T-helper 1 cell treated with Interleukin-12 subunit alpha and Interleukin-12 subunit beta and Interleukin-4 antibody, amounts not matched to agents 30 ng/mL and 1 ng/mL, for 36 hours (primary cell): Measurements from ENCODE around the gene DIS3L2. TPM values are rescaled to one million over a fixed set of nuclear protein-coding genes. Genes with fewer than 3 reads are reported as not detected.
"Not testable (repeated sequence)": the region's sequence is repeated elsewhere in the genome, so short reads cannot be mapped to it uniquely, and the experiment has no call there.

Experiments
- intact Hi-C: fragments of 100-400 bp; cut with micrococcal nuclease; formaldehyde crosslinking; loops from one replicate; pipeline ENCODE4 v1.15.1; 2024
- total RNA-seq: library from RNA; stranded (reverse); gene quantifications from 2 replicates; pipeline ENCODE4 v1.2.3, GENCODE V29; 2022

The DIS3L2 gene
- total RNA-seq, 1 donor from 2014 or later = 45.6 TPM

DNA sequence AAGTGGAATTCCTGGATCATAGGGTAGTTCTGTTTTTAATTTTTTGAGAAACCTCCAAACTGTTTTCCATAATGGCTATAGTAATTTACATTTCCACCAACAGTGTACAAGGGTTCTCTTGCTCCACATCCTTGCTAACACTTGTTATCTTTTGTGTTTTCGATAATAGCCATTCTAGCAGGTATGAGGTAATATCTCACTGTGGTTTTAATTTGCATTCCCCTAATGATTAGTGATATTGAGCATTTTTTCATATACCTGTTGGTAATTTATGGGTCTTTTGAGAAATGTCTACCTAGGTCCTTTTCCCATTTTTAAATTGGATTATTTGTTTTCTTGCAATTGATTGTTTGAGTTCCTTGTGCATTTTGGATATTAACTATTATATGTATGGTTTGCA is 39.6 kb downstream of the DIS3L2 start:
- intact Hi-C loops = no loop called here

DNA sequence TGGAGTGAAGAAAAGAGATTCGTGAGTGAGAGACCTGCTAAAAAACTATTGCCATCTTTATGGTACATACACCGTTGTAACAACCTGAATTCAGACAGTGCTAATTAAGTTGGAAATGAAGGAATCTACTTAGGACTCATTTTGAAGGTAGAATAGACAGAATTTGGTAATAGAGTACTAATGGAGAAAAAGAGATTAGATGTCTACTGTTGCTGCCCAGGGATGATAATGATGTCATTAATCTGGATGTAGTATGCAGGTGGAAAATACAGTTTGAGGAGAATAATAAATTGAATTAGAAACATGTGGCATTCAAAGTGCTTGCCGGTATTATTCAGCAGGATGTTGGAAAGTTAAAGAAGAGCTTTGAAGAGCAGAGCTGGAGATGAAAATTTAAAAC is 44.7 kb downstream of the DIS3L2 start:
- intact Hi-C loops = no loop called here

DNA sequence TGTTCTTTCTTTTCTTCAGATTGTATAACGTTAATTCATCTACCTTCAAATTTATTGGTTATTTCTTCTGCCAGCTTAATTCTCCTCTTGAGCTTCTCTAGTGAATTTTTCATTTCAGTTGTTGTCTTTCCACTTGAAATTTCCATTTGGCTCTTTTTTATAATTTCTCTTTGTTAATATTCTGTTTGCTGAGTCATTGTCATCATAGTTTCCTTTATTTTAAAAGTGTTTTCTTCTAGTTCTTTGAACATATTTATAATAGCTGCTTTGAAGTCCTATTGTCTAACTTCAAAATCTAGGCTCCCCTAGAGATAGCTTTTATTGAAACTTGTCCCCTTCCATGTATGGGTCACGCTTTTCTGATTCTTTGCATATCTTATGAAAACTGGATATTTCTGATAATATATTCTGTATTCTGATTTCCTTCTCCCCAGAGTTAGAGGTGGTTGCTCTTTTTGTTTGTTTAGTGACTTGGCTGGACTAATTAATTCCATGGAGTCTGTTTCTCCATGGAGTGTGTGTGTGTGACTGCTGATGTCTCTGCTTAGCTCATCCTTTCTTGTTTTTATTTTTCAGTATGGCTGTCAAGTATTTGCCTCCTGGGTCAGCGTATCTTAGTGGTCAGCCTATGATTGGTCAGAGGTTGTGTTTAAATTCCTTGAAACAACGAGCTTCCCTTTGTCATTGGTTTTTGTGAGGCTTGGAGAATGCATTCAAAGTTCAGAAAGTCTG is 47.6 kb downstream of the DIS3L2 start:
- intact Hi-C loops = no loop called here

DNA sequence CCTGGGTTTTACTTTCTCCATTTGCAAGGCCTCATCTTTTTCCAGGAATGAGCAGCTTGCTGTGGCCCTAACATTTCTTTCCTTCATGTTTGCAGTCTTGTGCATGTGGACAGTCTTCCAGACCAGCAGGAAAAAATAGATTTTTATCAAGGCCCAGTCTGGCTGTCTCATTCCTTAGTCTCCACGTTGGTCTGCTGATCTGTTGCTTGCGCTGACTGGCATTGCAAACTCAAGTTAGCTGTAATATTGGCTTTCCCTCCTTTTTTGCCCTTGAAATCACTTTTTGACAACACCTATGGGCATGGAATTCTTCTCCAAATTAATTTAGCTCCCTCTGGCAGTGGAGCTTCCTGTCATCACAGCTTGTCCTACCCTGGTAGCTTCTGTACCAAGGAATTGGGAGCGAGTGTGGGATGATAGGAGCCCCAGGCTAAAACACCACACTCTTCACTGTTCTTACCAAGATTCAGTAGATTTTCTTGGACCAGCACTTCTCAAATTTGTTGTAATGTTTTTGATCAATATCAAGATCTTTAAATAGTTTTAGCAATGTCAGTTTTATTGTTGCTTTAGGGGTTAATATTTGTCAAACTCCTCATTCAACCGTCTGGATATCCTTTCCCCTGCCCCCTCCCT is 48.2 kb downstream of the DIS3L2 start:
- intact Hi-C loops = no loop called here

DNA sequence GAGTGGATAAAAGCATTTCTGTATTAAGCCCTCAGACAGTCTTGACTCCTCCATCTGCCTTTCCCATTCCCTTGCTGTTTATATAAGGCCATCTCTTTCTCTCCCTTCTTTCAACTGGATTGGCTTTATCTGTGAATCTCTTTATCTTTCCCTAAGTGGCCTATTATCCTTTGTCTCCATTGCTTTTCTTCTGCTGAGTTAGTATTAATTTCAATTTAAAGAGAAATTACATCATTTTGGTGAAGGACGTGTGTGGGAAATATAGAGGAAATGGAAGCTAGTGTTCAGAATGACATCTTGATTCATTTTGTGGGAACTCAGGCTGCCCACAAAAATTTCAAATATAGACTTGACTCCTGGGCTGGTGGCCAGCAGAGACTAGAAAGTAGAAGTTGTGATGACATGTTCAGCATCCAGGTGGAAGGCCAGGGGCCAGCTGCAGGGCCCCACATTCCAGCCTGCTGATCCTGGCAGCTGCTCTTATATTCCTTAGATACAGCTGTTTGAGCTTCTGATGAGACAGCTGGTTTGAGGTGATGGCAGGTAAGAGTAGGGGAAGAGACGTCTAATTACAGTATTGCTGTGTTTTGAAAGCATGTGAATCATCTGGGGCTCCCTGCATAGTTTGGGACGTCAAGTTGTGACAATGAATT is 52.3 kb downstream of the DIS3L2 start:
- intact Hi-C loops = no loop called here

DNA sequence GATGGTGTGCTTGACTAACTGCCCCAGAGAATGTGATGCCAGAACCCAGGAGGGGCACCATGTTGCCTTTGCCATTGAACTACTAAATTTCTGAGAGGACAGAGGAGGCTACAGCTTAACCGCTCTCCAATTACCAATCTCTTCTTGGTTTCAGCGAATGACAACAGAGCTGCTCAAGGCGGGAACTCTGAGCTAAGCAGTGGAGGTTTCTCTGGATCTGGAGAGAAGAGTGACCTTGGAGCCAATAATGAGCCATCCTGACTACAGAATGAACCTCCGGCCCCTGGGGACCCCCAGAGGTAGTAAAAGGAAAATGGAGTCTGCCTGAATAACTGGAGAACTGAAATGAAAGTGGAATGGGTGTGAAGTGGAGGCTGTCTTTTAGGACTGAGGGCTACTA is 53.2 kb downstream of the DIS3L2 start:
- intact Hi-C loops = no loop called here

DNA sequence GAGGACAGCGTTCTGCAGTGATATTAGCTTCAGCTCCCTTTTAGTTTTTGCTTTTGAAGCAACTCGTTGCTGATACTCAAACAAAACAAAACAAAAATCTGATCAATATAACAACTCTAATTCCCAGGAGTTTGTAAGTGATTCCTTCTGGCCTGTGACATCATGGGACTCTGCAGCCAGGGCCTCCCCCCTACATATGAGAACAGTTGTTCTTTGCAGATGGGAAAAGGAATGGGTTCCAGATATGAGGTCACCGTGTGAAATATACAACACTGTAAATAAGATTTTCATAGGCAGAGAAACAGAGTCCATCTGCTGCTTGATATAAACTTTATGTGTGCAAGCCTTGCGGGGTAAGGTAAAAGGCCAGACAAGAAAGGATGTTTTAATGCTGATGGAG is 56.7 kb downstream of the DIS3L2 start:
- intact Hi-C loops = no loop called here

DNA sequence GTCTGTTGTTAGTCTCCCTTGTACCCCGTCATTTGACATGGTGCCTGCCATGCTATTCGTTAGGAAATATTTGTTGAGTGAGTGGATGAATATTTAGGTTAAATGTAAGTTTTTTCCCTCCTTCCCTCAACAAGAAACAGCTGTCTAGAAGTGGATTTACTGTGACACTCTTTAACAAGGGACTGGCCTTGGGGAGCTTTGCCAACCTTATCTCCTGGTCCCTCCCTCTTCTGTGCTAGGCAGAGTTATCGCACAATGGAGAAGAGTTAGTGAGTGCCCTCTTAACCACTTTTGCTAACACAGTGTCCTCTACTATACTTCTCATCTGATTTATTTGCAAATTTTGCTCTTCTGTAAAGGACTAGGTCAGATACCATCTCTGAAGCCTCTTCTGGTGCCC is 61.2 kb downstream of the DIS3L2 start:
- intact Hi-C loops = no loop called here

DNA sequence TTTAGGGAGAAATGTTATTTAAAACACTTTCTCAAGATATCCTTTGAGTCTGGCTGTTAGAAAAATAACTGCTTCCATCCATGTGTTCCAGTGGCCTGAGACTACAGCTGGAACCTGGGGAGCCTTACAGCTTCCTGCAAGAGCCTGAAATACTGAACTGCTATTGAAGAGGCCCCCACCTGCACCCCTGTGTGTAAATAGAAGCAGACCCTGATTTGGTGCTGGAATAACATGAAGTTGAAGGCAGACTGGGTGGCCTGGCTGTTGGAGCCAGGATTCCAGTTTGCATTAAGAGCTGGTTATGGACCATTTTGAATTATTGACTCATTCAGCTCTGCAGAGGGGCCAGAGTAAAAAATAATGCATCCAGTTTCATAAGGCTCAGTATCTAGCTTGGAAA is 61.9 kb downstream of the DIS3L2 start:
- intact Hi-C loops = no loop called here

DNA sequence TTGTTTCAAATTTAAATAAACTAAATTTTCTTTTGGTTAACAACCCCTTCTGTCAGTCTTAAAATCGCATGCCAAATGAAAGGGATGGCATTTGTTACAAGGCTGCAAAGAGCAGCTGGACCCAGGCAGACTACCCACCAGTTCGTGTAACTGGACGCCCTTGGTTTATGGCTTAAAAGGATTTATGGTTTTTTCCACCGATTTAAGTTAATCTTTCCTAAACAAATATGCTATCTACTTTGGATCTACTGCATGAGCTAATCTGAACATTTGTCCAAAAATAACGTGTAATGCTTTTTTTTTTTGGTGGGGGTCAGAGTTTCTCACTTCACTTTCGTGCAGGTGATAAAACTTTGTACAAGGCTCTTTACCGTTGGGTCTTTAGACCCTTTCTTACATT is 62.9 kb downstream of the DIS3L2 start:
- intact Hi-C loops = no loop called here

DNA sequence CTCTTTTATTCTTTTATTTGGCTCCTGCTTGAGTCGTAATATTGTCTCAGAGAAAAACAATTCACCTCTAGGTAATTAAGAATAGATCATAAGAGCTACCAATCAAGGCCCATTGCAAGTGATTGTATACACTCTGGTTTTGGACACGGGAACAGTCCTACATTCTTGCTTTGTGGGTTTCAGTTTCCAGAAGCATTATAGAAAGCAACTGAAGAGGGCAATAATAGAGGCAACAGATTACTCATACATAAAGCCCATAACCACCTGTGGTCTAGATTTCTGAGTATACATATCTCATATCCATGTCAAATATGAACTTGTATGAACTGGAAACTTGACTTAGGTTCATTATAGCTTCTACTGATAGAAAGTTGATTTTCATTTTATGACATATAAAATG is 65.4 kb downstream of the DIS3L2 start:
- intact Hi-C loops = loop anchor here (2.0 to 5.0 kb wide), 2 partner anchors 32 to 290 kb away; no protein-coding TSS in a partner anchor

DNA sequence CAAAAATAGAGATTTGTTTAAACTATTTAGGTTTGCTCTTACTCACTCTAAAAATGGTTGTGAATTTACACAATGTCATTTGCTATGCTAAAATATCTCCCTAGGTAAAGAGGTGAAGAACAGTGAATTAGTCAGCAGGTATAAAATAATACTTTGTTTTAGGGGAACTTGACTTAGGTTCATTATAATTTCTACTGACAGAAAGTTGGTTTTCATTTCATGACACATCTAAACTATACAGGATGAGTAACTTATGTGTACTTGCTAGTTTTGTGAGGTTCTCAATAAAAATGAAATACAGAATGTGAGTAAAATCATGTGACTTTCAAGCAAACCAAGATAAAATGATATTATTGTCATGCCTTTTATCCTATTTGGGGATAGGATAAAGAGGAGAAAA is 66.0 kb downstream of the DIS3L2 start:
- intact Hi-C loops = loop anchor here (2.0 to 5.0 kb wide), 2 partner anchors 31 to 290 kb away; no protein-coding TSS in a partner anchor

DNA sequence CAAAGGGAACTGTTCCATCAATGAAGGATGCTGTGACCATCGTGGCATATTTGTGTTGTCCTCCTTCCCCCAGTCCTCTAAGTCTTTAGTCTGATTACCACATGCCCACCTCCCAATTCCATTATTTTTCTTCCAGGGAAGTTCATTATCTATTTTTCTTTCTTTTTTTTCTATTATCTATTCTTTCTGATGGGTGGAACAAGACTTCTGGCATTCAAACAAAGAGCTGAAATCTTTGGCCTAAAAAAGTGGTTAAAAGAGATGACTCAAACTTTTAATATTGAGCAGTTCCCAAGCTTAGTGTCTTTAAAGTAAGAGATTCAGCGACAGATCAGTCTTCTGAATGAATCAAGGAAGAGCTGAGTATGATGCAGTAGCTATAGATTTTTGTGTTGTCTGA is 66.6 kb downstream of the DIS3L2 start:
- intact Hi-C loops = loop anchor here (5.0 kb wide), 1 partner anchor 289 kb away; no protein-coding TSS in a partner anchor

DNA sequence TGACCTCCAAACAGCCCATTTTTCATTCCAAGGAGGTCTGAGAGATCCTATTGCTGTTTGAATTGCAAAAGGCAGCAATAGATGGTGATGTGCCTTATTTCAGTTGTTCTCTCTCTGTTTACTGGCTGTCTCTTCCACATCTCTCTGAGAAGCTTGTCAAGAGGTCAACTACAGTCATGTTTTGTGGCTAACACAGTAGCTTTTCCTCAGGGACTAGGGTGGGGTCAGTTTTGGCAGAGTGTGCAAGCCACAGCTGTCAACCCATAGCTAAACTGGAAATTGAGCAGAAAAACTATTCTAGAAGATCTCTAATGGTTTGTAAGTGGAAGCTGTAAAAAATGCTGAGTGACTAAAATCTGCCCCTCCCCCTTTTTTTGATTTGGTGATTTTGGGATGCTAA is 67.1 kb downstream of the DIS3L2 start:
- intact Hi-C loops = loop anchor here (5.0 kb wide), 1 partner anchor 289 kb away; no protein-coding TSS in a partner anchor

DNA sequence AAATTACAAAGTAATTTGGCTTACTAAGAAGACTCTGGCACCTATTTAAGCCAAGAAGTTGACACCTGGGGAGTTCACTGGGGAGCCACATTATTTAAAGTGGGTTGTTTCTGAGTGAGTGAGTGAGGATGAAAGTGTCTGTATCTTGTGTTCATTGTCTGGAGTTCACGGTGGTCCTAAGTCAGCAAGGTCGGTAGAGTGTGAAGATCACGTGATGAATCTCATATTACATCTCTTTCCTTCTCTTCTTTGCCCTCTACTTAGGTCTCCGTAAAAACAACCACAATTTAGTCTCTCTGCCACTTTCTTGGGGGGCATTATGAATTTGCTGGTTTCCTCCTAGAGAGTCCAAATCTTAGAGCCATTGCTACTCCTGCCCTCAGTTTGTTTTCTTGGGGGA is 67.8 kb downstream of the DIS3L2 start:
- intact Hi-C loops = loop anchor here (5.0 kb wide), 1 partner anchor 288 kb away; no protein-coding TSS in a partner anchor

DNA sequence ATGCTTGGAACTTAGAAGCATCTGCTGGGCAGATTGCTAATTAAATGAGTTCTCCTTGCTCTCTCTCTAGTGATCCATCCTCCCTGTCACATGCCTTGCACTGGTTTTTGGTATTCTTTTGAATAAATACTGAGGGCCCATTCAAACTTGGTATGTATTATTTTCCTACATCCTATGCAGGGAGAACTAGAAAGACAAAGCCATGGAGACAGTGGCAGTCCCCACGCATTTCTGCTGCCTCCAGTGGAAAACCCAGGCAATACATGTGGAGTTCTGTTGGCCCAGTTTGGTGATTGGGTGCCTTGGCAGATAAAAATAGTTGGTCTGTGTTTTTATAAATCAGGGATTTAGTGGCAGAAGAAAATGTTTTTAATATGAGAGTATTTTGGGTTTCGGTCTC is 68.7 kb downstream of the DIS3L2 start:
- intact Hi-C loops = no loop called here

DNA sequence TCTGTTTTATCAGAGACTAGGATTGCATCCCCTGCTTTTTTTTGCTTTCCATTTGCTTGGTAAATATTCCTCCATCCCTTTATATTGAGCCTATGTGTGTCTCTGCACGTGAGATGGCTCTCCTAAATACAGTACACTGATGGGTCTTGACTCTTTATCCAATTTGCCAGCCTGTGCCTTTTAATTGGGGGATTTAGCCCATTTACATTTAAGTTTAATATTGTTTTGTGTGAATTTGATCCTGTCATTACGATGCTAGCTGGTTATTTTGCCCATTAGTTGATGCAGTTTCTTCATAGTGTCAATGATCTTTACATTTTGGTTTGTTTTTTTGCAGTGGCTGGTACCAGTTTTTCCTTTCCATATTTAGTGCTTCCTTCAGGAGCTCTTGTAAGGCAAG is 73.8 kb downstream of the DIS3L2 start:
- intact Hi-C loops = not testable (repeated sequence)

DNA sequence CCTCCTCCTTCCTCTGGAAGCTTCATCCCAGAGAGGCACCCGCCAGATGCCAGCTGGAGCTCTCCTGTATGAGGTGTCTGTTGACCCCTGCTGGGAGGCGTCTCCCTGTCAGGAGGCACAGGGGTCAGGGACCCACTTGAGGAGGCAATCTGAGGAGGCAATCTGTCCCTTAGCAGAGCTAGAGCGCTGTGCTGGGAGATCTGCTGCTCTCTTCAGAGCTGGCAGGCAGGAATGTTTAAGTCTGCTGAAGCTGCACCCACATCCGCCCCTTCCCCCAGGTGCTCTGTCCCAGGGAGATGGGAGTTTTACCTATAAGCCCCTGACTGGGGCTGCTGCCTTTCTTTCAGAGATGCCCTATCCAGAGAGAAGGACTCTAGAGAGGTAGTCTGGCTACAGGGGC is 75.4 kb downstream of the DIS3L2 start:
- intact Hi-C loops = not testable (repeated sequence)

DNA sequence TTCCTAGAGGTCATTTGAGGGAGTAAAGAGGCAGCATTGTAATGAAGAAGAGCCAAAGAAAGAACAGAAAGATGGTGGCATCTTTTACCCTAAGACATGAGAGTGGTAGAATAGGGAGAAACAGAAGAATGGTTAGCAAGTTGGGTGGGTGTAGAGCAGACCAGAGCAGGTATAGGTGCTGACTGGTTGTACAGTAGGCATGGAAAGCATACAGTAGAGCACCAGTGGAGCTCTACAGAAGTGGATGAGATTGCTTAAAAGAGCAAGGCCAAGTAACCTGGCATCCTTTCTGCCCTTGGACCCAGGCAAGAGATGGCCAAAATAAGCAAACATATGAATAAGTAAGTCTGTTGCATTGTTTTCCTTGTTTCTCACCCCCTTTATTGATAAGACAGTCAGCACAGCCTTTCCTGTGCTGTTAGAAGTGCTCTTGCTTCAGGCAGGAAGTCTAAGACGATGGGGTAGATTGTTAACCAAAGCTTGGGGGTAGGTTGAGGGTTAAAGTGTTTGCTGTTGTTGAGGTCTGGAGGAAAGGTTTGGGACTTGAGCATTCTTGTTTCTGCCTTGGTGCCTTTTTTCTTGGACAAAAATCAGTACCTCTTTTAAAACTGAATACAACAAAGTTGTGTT is 76.9 kb downstream of the DIS3L2 start:
- intact Hi-C loops = no loop called here

DNA sequence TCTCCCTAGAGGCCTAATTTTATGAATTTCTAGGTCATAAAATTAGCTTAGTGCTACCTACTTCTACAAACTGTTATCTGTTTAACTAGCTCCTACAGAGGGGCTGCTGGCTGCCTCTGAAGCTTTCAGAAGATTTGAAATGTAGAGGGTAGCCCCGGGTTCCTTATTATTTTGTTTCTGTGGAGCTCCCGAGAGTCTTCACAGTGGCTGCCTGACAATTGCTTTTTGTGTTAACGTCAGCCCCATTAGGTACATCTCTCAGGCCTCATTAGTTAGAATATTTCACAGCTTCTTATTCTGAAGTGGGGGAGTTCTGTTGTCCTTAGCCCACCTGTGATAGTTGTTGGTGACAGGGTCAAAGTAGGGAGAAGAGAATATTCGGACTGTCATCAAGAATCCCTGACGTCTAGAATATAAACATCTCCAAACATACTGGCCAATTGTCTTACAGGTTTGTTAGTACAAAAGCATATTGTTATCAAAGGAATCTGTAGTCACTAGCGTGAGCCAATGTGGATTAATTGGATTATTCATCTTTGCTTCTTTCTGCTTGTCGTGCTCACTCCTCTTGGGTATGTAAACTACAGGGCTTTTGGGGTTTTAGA is 77.5 kb downstream of the DIS3L2 start:
- intact Hi-C loops = no loop called here

DNA sequence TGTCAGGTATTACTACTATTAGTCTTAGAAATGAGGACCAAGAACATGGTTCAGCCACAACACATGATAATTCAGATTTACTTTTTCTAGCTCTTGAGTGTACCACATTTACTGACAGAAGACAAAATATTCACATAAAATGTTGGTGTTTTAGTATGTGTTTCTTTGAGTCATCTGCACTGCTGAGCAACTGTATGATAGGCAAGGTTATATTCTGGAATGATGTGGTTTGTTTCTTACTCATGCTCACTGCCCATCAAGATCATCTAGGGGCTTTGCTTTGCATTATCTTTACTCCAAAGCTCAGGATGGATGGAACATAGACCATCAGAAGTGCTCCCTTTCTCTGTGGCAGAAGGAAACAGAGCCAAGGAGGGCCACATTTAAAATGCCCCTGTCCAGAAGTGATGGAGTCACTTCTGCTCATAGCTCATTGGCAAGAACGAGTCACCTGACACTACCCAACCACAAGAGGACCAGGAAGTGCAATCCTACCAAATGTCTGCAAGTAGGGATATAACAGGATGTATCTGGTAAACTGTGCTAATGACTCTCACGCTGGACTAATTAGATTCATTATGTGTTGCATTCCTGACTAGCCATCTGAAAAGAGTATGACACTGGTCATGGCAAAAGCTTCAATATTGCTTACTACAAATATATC is 81.5 kb downstream of the DIS3L2 start:
- intact Hi-C loops = no loop called here
